Type B pancreatic cell (in vitro differentiated cells): ENCODE results near the gene OPRM1. TPM values are rescaled to one million over a fixed set of nuclear protein-coding genes. Genes with fewer than 3 reads are reported as not detected.

Source experiments
- DNase-seq: peaks from one replicate; pipeline ENCODE4 v3.0.0; 2021; ENCODE audit warnings: mixed read lengths; ENCODE audit not compliant: unreplicated experiment; ENCODE audit errors: extremely low spot score
- H3K27ac Mint-ChIP-seq: 2 replicates; pipeline ENCODE4 v1.8.0; 2021; ENCODE audit warnings: mild to moderate bottlenecking, mixed read lengths
- H3K27me3 Mint-ChIP-seq: 2 replicates; pipeline ENCODE4 v1.8.0; 2021; ENCODE audit warnings: mixed read lengths
- H3K36me3 Mint-ChIP-seq: 2 replicates; pipeline ENCODE4 v1.8.0; 2021; ENCODE audit warnings: mixed read lengths
- H3K4me1 Mint-ChIP-seq: one replicate; pipeline ENCODE4 v1.8.0; 2021; ENCODE audit warnings: mixed read lengths; ENCODE audit not compliant: unreplicated experiment
- H3K4me3 Mint-ChIP-seq: 2 replicates; pipeline ENCODE4 v1.8.0; 2021; ENCODE audit warnings: mild to moderate bottlenecking, mixed read lengths
- H3K9me3 Mint-ChIP-seq: 2 replicates; pipeline ENCODE4 v1.8.0; 2021; ENCODE audit warnings: mixed read lengths
- CTCF ChIP-seq: fragments of 200-600 bp; sonication (generic); conservative IDR thresholded peaks from 2 replicates; pipeline ENCODE4 v1.5.0; 2021; ENCODE audit warnings: antibody characterized with exemption, mild to moderate bottlenecking
- total RNA-seq: library from RNA; stranded (reverse); gene quantifications from 2 replicates; pipeline ENCODE4 v1.2.1, GENCODE V29; 2021; ENCODE audit warnings: low replicate concordance

OPRM1 gene
- total RNA-seq, 1 donor from 2014 or later: not detected

GRCh38 chr6:154058963-154059680, 20.1 kb downstream of the OPRM1 start:
- H3K4me3 Mint-ChIP-seq: no peak overlapping the region

DNA sequence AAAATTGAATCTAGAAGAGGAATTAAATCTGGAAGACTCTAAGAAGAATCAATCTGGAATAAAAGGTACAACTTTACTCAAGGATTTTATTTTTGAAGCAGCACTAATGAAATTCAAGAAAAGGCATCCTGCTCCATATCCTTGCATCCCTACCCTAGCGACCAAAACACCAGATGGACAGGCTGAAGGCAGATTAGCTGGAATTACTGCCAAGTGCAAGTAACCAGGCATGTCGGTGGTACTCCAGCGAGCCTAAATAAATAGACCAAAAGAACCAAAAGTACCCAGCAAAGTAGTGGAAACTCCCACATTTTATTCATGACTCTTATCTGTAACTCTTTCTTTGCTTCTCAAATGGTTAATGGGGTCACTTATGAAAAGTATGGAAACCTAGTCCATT, 21.0 kb downstream of the OPRM1 start:
- no peaks in the 10 kb centered on the region for H3K4me1 Mint-ChIP-seq
- no peak overlapping the region for H3K4me3 Mint-ChIP-seq
- H3K36me3 Mint-ChIP-seq: no peaks in the 10 kb centered on the region
- H3K27ac Mint-ChIP-seq: no peak overlapping the region
- H3K27me3 Mint-ChIP-seq: peaks cover 3% of the 10 kb centered on the region
- no peaks in the 10 kb centered on the region for H3K9me3 Mint-ChIP-seq
- DNase-seq: no peak
- TF ChIP-seq CTCF: no peak

More at GRCh38 chr6:154058963-154059680, 20.1 kb downstream of the OPRM1 start:
- no peaks in the 10 kb centered on the region for H3K36me3 Mint-ChIP-seq
- H3K9me3 Mint-ChIP-seq: no peaks in the 10 kb centered on the region
- DNase-seq: no peak
- H3K4me1 Mint-ChIP-seq: no peaks in the 10 kb centered on the region
- no peak for TF ChIP-seq CTCF
- H3K27me3 Mint-ChIP-seq: peaks cover 3% of the 10 kb centered on the region
- H3K27ac Mint-ChIP-seq: no peak overlapping the region

DNA sequence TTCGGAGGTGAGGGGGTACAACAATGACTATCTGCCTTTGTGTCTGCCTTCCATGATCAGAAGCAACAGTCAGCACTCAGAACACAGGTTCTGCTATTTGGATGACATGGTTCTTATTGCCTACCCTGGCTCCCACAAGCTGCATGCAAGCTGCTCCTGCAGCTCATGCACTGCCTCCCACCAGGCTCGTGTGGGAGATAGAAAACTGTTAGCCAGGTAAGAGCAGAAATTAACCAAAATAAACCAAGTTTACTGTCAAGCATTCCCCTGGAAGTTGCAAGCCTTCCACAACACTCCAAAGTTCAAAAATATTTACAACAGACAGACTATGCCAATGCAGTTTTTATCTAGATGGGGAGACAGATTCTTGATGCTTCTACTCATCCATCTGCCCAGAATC, 31.0 kb downstream of the OPRM1 start:
- TF ChIP-seq CTCF: no peak
- no peaks in the 10 kb centered on the region for H3K27me3 Mint-ChIP-seq
- no peak for DNase-seq
- H3K9me3 Mint-ChIP-seq: no peaks in the 10 kb centered on the region
- H3K4me3 Mint-ChIP-seq: no peak overlapping the region
- no peaks in the 10 kb centered on the region for H3K36me3 Mint-ChIP-seq
- H3K27ac Mint-ChIP-seq: no peak overlapping the region
- H3K4me1 Mint-ChIP-seq: no peaks in the 10 kb centered on the region

- Mint-ChIP-seq H3K4me1 (no peaks in the 10 kb centered on the region), H3K9me3 (no peaks in the 10 kb centered on the region), H3K27me3 (no peaks in the 10 kb centered on the region), H3K4me3 (no peak overlapping the region), H3K36me3 (no peaks in the 10 kb centered on the region), H3K27ac (no peak overlapping the region)
- no peak for DNase-seq
- TF ChIP-seq CTCF: no peak
Observed at GRCh38 chr6:154070657-154071056, 31.6 kb downstream of the OPRM1 start.

GRCh38 chr6:154071236-154071635, 32.2 kb downstream of the OPRM1 start:
- Mint-ChIP-seq H3K4me1 (no peaks in the 10 kb centered on the region), H3K27me3 (no peaks in the 10 kb centered on the region), H3K36me3 (no peaks in the 10 kb centered on the region), H3K4me3 (no peak overlapping the region), H3K9me3 (no peaks in the 10 kb centered on the region), H3K27ac (no peak overlapping the region)
- TF ChIP-seq CTCF: no peak
- DNase-seq: no peak
